Bone marrow (tissue), 2 donors: ENCODE data around the gene OR2T2.
"Not testable (repeated sequence)": the region's sequence is repeated elsewhere in the genome, so short reads cannot be mapped to it uniquely, and the experiment has no call there.

Source experiments
- DNase-seq, 2 donors: peaks; one replicate each; lab custom pipeline; 2025; lab: John Stamatoyannopoulos, UW

Gene OR2T2, protein sequence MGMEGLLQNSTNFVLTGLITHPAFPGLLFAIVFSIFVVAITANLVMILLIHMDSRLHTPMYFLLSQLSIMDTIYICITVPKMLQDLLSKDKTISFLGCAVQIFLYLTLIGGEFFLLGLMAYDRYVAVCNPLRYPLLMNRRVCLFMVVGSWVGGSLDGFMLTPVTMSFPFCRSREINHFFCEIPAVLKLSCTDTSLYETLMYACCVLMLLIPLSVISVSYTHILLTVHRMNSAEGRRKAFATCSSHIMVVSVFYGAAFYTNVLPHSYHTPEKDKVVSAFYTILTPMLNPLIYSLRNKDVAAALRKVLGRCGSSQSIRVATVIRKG

GRCh38 chr1:248445399-248445798 is at the start of gene OR2T2:
TSS of gene OR2T2 (plus strand) at chr1:248445637. CDS start at chr1:248452798, 7,161 bp downstream.
- not testable (repeated sequence) for DNase-seq

- no peak for DNase-seq
Measured at GRCh38 chr1:248402748-248403147, 42.7 kb upstream of the OR2T2 start, which contains the start of gene OR2T1. TSS of gene OR2T1 (plus strand) at chr1:248403048. CDS start at chr1:248406148, 3,100 bp downstream.

GRCh38 chr1:248404024-248404423 is 41.4 kb upstream of the OR2T2 start:
- DNase-seq, result peak in 1 of 2 donors; percentile 18

DNA sequence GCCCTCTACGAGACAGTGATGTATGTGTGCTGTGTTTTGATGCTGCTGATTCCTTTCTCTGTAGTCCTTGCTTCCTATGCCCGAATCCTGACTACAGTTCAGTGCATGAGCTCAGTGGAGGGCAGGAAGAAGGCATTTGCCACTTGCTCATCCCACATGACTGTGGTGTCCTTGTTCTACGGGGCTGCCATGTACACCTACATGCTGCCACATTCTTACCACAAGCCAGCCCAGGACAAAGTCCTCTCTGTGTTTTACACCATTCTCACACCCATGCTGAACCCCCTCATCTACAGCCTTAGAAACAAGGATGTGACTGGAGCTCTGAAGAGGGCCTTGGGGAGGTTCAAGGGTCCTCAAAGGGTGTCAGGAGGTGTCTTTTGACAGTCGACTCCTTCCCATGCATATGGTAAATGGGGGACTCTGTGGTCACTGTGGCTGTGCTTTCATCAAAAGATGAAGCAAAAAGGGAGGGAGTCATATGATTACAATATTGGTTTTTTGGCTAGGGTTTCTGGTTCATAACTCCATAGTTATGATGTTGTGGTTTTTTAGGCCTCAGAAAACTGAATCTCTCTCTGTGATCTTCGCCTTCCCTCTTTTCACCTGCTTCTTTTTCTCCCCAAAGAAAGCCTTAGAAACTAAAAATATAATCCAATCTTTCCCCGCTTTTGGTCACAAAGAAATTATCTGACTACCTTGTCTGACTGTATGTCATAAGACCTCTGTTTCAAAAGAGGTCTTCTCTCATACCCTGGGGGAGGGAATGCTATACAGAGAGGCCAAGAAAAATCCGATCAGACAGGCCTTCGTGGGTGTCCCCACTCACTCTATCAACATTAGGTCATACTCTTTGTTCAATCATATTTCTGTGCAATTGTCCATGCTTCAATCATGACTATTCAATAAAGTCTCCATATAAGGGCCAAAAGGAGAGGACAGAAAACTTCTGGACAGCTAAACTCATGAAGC is 38.4 kb upstream of the OR2T2 start:
- no peak for DNase-seq

DNA sequence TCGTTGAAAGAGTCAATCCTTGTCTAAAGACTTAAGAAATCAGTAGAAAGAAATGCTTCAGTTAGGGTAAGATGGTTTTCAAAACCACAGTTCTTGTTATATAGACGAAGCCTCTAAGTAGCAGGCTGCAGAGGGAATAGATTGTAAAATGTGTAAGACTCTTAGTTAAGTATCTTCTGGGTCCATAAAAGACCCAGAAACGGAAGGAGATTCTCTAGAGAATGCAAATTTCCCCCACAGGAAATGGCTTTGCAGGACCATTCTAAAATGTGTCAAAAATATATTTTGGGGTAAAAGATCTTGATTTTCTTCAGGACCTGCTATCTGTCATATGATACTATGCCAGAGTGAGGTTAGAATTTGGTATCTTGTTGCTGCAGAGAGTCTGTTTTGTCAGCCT is 29.2 kb upstream of the OR2T2 start:
- no peak for DNase-seq

DNA sequence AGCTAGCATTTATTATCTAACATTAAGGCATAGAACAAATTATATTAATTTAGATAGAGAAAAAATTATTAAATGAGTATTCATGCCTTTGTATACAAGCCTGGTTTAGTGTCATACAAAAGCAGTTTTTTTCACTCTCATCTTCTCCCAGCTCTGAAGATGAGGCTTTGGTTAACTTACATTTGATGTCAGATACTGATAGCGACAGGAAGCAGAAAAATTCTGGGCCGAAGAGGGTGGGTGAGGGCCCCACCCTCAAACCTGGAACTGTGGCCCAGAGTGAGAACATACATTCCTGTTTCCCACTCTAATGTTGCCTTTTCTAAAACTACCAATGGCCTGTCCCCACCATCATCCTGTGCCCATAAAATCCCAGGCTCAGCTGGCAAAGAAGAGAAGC is 27.6 kb upstream of the OR2T2 start:
- DNase-seq, result no peak

- DNase-seq, result no peak
Measured at GRCh38 chr1:248421384-248421783, 24.1 kb upstream of the OR2T2 start.

DNA sequence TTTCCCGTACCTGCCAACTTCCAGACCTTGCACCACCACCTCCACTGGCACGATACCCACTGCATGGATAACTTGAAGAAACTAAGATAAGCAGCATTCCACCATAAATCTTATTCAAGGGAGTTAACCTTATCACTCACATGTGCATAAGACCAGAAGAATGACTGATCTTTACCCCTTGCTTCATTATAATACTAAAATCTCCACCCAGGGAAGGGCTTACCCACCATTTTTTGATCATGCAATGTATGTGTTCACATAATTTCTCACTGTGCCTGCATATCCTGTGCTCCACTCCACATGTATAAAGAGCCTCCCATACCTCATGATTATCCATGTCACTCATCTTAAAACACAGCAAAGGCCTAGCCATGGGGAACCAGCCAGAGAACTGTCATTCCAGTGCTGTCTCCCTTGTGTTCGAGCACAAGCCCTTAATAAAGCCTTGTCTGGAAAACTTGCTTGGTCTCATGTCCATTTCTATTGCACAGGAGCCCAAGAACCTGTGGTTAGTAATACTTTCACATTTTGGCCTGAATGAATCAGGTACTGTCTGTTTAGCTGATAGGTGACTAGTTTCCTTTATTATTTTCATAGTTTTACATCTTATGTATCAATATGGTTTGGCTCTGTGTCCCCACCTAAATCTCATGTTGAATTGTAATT is 17.8 kb upstream of the OR2T2 start:
- not testable (repeated sequence) for DNase-seq

- not testable (repeated sequence) for DNase-seq
Measured at GRCh38 chr1:248428192-248428533, 17.3 kb upstream of the OR2T2 start.

DNA sequence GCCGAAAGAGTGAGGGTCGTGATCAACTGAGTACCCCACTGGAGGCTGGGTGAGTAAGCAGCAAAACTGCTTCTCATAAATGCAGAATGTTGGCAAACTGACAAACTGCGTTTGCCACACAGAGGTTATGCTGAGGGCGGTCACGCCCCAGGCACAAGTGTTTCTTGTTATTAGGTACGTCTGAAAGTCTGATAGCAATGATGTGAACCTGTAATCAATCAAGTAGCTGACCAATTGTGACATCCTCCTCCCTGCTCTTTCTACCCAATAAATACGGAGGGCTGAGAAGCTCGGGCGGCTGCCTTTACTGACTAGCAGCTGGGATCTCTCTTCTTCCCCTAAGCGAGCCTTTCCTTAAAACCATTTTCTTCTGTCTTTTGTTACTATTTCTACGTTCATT is 13.8 kb upstream of the OR2T2 start:
- DNase-seq, result not testable (repeated sequence)

DNA sequence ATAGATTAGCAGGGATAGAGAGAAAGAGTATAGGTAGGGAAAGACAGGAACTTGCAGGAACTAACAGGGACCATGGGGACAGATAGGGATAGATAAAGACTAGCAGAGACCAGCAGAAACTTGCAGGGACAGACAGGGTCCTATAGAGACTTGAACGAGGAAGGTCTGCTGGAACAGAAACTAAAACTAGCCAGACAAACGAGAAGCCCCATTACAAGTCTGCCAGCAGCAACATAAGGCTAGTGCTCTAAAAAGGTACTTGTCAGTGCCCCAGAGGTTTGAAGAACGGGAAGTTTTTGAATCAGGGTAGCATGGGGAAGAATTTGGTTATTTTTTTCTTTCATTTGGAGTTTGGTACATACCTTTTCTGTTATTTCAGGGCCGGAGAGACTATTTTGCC is 13.2 kb upstream of the OR2T2 start:
- DNase-seq, result not testable (repeated sequence)

- not testable (repeated sequence) for DNase-seq
Measured at GRCh38 chr1:248433811-248434415, 11.5 kb upstream of the OR2T2 start.

GRCh38 chr1:248434913-248435312 is 10.5 kb upstream of the OR2T2 start:
- not testable (repeated sequence) for DNase-seq

DNA sequence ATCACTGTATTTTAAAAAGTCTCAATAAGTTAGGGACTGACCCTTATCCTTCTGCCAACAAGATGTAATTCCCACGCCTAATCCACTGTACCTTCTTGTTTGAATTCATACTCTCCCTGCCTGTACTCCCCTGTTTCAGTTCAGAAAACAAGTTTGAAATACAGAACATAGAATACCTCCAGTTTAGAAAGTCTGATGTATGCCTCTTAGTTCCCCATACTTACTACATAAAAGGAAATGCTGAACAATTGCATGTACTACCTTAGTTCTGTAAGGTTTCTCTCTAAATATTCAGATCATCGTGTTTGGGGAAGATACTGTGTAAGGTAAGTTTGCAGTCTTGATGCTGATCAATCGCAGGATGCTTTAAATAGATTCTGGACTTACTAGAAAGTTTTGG is 9.1 kb upstream of the OR2T2 start:
- not testable (repeated sequence) for DNase-seq

DNA sequence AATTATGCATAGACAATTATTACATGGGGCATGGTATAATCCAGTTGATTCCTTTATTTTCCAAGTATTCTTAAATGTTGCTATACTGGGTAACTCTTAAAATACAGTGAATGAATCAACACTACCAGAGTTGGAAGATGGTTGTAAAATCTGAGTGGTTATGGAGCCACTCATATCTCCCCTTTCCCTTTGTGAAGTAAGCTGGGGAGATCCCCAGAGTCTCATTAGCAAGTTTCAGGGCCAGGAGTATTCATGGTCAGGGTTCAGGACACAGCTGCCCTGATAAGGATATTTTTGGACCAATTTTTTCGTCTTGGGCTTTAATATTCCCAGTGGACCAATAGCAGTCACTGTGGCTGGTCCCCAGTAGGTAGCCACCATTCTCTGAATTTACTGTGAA is 6.8 kb upstream of the OR2T2 start:
- not testable (repeated sequence) for DNase-seq

GRCh38 chr1:248439283-248439682 is 6.2 kb upstream of the OR2T2 start:
- DNase-seq, result not testable (repeated sequence)

- DNase-seq, result not testable (repeated sequence)
Measured at GRCh38 chr1:248442500-248443277, 2.7 kb upstream of the OR2T2 start.

DNA sequence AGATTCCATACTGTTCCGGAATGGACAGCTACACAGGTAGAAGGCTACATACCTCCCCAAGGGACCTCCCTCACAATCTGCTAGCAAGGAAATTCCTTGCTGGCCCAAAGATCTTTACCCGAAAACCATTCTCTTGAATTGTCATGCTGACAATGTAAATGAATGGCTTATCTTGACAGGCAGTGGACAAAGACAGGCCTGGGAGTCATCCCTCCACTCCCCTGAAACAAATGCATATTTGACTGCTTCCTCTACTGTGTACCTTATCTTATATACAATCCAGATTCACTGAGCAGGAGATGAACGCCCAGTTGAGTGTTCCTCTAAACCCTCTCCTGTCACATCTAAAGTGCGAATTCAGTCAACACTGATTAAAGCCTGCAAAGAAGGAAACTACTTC is 834 bp upstream of the OR2T2 start:
- DNase-seq, result not testable (repeated sequence)

- not testable (repeated sequence) for DNase-seq
Measured at GRCh38 chr1:248448409-248449074, 3.1 kb downstream of the OR2T2 start.

- DNase-seq, result not testable (repeated sequence)
Measured at GRCh38 chr1:248449821-248450465, 4.5 kb downstream of the OR2T2 start.
